ENCODE results near the gene RASGRF2. TPM values are rescaled to one million over a fixed set of nuclear protein-coding genes. Genes with fewer than 3 reads are reported as not detected.

Gene RASGRF2
- total and polyA plus RNA-seq, 9 of the 15 experiments (the other 6 are each of a cell fraction or from before 2014, with no cell fraction given) = 0.01 to 0.22 (median 0.08) TPM; not detected in 2

DNA sequence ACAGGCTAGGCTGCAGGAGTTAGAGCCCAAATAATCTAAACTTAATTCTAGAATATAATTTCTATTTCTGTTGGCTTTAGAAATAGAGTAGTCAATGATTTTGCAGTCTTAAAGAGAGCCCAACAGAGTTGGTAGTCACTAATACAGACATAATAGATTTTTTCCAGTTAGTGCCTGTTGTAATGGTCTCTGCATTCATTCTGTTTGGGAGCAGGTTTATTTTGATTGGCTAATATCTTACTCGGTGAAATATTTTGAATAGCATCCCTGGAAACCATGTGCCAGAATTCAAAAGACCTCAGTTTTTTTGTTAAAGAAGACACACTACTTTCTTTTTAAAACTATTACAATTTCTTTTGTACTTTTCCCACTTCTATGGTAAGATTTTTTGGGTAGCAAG is 107.2 kb downstream of the RASGRF2 start:
- Histone ChIP-seq H3K36me3 (ENCODE audit: control insufficient read depth, insufficient read depth, low read length) (no peaks in the 10 kb centered on the region), H3K4me1 (replicated peaks in 1 of 2; ENCODE audit: control insufficient read depth in 2 of 2, insufficient read depth in 2 of 2, low read length in 2 of 2) (no peaks in the 10 kb centered on the region), H4K20me1 (replicated peaks; ENCODE audit: control insufficient read depth, insufficient read depth, low read length) (no peaks in the 10 kb centered on the region), H3K79me2 (ENCODE audit: control insufficient read depth, insufficient read depth, low read length) (no peaks in the 10 kb centered on the region), H3K9me3 (replicated peaks; ENCODE audit: control insufficient read depth, insufficient read depth, low read depth, low read length) (no peaks in the 10 kb centered on the region), H3K27me3 (ENCODE audit: control insufficient read depth in 2 of 2, insufficient read depth in 2 of 2, low read length in 2 of 2) (peaks cover 5 to 19% of the 10 kb centered on the region in 2 experiments; a peak in 4 of 5 replicates), H3K4me3 (no peak overlapping the region), H3K4me2 (ENCODE audit: insufficient read depth, low read length) (no peak overlapping the region), H3K9ac (ENCODE audit: insufficient read depth in 1 of 2, low read depth in 2 of 2, low read length in 2 of 2) (no peak overlapping the region), H3K27ac (ENCODE audit: extremely low read depth, low read depth, low read length) (no peak overlapping the region), H2AFZ (ENCODE audit: low read depth, low read length) (no peak overlapping the region), H3K9me1 (ENCODE audit: control insufficient read depth, insufficient read depth, low read length) (no peaks in the 10 kb centered on the region)
- CTCF ChIA-PET (ENCODE audit: low intra/inter-chr PET ratio) = no interaction called here
- POLR2A ChIA-PET = interaction anchor here (1.4 kb wide), 1 partner anchor 15 kb away, joined by 3 read pairs; no protein-coding TSS in a partner anchor
- FAIRE-seq = no peak
- TF ChIP-seq USF1 (CRISPR knock-in tag; IDR thresholded peaks at IDR 0.05) (no peak), ZNF449 (CRISPR knock-in tag; IDR thresholded peaks at IDR 0.05) (no peak), ZFP36 (IDR thresholded peaks at IDR 0.05; ENCODE audit: low read depth, low read length, partially characterized antibody) (no peak), NRF1 (conservative IDR thresholded peaks at IDR 0.05 in 1 of 2, IDR thresholded peaks at IDR 0.05 in 1 of 2) (no peak), NCOA2 (IDR thresholded peaks at IDR 0.05; ENCODE audit: partially characterized antibody in 2 of 2) (no peak), GATAD2B (IDR thresholded peaks at IDR 0.05; ENCODE audit: borderline replicate concordance) (no peak), NR0B1 (IDR thresholded peaks at IDR 0.05; ENCODE audit: partially characterized antibody) (no peak)
- in situ Hi-C loops (cut with MboI) (no loop called here), intact Hi-C loops (cut with micrococcal nuclease) (no loop called here)
- no peak for ATAC-seq
- no peak for DNase-seq (ENCODE audit: extremely low read depth in 1 of 4, low spot score in 3 of 4)
- 0% methylated on average over 1 of the region's 1 CpG for WGBS (ENCODE audit: insufficient coverage, low coverage, missing lambda C conversion rate)
- BruUV-seq (replicated peaks) = no TSS peak

All from K562 (cell line).